CD4-positive, alpha-beta T cell treated with Interleukin-21 for 1 hour (primary cell): ENCODE results near the gene CD55.
"Not testable (repeated sequence)": the region's sequence is repeated elsewhere in the genome, so short reads cannot be mapped to it uniquely, and the experiment has no call there.

Experiments used
- DNase-seq: peaks from one replicate; pipeline ENCODE4 v3.0.0-alpha.2; 2020

The CD55 gene

DNA sequence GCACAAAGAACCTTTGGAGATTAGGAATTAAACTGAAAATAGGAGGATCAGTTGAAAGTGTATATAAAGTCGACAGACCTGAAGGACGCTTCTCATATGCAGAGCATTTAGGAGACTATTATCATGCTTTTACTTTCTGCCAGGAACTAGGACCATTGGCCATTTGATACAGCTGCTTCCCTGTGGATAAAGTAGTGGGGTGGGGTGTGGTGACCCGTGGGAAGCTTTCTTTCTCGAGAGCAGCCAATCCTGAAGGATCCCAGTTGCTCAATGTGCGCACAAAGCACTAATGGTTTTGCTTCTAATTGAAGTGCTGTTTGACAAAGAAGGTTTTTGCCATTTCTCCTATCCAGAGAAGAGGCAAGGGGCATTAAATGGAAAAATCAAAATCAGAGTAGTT, 14.9 kb upstream of the CD55 start:
- no peak for DNase-seq

DNA sequence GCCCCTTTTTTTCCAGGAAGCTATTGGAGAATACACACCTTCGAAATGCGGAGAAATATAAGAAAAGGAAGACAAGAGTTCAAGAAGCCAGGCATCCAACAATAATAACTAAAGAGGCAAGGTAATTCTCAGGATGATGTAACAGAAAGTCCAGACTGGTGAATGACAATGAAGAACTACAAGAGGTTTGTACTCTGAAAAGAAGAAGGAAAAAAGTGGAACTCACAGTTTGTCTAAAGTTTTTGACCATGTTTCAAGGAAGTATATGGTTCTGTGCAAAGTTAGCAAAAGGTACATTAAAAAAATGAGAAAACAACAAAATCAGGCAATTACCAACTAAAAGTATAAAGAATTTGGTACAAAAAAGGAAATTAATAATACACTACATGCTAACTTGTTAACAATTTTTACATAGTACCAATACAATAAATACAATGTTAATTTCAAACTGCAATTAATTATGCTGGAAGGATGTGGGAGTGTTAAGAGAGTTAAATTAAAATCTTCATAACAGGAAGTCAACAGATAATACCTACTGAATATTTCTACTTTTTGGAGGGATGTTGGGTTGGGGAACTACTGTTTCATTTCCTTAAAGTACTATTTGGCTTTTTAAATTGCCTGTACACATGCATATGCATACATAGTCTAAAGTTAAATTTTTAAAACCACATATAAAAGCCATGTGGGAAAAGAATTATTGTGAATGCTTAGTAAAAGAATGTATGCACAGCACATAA, 12.9 kb upstream of the CD55 start:
- DNase-seq = no peak

DNA sequence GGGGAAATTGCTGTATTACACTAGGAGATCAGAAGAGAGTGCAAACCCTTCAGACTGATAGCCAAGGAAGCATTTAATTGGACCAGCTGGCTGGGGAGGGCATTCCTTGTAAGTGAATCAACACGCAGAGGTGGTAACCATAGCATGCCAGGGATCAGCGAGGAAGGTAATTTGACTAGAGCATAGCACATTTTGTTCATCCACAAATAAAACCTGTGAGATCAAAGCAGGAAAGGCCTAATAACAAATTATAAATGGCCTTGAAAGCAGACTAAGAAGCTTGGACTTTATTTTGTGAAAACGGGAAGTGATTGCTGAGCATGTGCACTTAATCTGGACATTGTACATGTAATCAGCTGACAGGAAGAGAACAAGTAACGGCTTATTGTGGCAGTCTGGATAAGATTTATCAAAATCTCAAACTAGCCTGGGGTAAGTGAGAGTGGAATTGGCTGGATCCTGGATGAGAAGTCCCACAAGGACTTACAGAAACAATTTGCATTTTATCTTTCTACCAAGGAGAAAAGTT, 11.7 kb upstream of the CD55 start:
- DNase-seq = no peak

DNA sequence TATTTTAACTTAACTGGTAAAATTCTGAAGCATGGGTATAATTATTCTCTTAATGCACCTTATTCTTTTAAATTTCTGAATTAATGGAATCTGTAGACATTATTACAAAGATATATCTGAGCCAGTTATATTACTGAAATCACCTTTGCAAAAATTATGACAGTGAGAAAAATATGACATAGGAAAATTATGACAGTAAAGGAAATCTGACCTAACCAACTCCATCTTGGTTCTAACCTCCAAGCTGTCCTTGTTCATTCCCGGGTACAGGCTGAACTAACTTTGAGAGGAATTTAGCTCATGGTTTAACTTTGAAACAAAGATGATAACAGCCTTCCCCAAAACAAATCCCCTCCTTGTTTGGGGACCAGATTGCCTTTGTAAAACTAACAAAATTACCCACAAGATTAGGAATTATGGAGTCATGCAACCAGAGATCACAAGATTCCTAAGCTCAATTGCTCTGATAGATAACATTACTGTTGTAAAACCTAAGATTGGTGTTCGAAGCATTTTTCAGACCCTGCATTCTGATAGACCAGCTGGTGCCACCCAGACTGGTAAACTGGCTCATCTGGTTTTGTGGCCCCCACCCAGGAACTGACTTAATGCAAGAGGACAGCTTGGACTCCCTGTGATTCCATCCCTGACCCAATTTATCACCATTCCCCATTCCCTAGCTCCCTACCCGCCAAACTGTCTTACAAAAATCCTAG, 9.4 kb upstream of the CD55 start:
- DNase-seq = no peak

DNA sequence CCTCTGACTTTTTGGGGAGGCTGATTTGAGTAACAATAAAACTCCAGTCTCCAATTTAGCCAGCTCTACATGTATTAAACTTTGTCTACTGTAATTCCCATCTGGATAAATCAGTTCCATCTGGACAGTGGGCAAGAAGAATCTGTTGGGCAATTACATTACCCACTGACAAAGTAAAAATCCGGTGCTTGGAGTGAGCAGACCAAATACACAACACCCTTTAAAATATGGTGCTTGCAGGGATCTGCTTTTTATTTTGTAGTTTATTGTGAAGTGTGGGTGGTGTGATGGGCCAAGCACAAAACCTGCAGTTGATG, 8.9 kb upstream of the CD55 start:
- DNase-seq = no peak

DNA sequence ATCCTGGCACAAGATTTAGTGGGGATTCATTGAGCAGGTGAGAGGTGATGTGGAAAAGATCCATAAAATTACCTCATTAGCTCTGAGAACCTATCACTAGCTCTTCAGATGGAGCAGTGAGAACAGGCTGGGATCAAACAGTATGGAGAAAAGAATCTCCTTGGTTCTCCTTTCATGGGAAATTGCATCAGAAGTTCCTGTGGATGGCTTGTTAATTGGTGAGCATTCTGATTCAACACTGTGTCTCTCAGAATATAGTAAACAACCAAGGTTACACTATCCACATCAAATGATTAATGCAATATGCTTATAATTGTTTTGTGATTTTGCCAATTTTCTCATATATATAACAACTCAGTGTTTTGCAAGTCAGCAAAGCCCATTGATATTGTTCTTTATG, 8.3 kb upstream of the CD55 start:
- DNase-seq = no peak

DNA sequence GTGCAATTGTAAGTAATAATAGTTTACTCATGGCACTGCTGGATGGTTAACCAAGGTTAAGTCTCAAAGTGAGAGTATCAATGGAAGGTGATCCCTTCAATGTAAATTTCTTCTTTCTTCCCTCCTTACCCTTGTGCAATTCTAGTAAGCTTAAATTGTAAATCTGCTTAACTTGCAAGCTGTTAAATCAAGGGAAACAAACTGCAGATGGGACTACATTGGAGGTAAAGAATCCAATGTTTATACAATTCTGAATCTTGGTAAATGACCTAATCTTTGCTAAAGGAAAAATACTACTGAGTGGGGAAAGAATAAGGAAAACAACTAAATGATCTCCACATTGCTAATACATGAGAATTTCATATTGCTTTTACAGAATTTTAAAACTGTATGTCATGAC, 6.7 kb upstream of the CD55 start:
- DNase-seq = no peak

DNA sequence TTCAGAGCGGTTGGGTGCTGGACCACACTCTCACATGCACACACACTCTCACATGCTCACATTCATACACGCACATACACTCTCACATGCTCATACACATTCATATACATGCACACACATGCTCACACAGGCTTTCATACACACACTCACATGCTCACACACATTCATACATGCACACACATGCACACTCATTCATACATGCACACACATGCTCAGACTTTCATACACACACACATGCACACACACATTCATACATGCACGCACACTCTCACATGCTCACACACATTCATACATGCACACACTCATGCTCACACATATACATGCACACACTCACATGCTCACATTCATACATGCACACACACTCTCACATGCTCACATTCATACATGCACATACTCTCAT, 6.0 kb upstream of the CD55 start:
- no peak for DNase-seq

DNA sequence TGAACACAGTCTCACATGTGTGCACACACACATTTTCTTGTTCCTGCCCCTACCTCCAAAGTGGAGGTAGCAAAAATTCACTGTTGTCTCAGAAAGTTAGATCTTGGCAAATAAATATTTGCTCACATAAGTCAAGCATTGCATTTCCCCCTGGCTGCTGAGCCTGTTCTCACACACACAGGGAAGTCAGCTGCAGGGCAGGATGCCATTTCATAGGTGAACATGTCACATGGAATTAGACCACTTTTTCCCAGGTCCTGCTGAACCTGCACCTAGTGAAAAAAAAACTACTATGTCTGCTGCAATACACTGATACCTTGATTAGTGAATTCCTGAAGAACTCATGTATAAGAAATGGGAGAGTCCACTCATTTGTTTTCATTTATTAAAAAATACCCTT, 5.3 kb upstream of the CD55 start:
- no peak for DNase-seq

DNA sequence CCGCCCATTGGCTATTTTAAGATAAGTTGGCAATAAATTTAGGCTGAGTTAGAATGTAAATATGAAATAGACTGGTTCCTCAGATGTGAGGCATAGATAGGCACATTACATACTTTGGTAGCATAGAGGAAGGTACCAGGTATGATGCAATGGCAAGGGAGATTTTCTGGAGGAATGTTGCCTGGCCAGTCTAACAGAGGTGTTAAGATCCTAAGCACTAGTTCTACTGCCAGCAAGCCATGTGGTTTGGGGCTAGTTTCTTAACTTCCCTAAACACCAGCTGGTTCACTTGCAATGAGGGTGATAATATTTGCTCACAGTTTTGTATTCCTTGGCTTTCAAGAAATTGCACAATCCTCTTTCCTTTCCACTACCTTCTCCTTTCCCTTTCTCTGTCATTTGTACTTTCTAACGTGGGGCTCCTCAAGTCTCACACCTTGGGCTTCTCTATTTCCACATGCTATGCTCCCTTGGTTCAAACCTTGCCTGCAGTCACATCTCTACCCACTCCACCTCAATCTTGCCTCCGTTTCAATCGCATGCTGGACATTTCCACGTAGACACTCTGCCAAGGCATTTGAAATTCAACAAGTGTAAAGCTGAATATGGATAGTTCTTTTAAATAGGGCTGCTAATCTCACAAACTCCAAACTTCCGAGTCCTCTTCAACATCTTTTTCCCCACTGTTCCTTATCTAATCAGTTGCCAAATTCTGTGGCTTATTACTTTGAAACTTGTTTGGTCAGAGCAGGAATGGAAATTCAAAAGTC, 4.7 kb upstream of the CD55 start:
- DNase-seq = no peak

DNA sequence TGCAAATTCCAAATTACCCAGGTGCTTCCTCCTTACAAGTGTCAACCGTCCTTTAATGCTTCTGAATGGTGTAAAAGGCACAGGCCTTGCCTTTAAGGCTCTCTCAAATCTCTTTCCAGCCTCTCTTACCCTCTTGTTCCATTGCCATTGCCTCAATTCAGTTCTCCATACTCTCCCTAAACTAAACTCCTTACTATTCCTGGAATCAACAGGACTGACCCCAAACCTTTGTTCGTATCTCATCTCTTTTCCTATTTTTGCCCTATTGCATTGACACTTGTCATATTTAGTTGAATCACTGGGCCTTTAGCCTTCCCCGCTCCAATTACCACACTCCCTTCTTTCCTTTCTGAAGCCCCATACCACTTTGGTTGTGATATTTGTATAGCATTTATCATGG, 3.9 kb upstream of the CD55 start:
- no peak for DNase-seq

DNA sequence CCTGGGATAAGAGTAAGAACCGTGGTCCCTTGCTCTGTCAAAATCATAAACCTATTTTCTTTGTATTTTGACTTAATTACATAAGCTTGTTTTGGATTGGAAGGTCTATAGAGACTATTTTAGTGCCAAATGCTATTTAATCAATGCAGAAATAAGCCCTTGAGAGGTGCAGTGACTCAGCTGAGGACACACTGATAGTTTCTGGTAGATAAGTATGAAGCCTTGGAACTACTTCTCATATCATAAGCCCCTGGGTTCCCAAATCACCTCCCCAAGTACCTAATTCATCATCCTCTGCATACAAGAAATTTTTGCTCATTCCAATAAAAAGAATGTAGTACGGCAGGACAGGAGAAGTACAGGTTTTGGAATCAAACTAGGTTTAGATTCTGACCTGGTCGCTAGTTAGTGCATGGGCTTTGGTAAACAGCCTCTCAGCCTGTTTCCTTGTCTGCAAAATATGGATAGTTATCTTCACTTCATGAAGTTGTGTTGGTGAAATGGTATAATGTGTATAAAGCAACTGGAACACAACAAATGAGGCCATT, 3.3 kb upstream of the CD55 start:
- DNase-seq = no peak

DNA sequence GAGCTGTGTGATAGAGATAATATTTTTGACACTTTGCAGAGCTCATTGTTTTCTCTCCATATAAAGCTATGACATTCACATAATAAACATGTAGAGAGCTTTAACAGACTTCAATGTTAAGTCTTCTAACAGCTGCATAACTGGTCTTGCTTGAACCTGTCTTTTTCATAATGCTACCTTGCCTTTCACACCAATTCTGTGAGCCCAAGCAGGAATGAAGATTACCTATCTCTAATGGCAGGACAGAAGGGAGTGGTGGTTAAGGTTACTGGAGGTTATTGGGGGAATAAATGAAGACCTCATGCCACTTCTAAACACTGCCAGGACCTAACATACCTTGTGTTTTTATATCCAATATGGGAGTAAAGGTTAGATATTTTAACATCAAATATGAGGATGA, 2.3 kb upstream of the CD55 start:
- no peak for DNase-seq

DNA sequence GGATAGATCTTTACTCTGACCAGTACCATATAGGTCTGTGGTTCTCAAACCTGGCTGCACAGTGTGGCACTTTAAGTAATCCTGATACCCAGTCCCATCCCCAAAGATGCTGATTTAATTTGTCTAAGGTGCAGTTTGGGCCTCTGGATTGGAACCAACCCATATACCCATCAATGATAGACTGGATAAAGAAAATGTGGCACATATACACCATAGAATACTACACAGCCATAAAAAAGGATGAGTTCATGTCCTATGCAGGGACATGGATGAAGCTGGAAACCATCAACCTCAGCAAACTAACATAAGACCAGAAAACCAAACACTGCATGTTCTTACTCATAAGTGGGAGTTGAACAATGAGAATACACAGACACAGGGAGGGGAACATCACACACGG, 1.4 kb upstream of the CD55 start:
- DNase-seq = not testable (repeated sequence)

DNA sequence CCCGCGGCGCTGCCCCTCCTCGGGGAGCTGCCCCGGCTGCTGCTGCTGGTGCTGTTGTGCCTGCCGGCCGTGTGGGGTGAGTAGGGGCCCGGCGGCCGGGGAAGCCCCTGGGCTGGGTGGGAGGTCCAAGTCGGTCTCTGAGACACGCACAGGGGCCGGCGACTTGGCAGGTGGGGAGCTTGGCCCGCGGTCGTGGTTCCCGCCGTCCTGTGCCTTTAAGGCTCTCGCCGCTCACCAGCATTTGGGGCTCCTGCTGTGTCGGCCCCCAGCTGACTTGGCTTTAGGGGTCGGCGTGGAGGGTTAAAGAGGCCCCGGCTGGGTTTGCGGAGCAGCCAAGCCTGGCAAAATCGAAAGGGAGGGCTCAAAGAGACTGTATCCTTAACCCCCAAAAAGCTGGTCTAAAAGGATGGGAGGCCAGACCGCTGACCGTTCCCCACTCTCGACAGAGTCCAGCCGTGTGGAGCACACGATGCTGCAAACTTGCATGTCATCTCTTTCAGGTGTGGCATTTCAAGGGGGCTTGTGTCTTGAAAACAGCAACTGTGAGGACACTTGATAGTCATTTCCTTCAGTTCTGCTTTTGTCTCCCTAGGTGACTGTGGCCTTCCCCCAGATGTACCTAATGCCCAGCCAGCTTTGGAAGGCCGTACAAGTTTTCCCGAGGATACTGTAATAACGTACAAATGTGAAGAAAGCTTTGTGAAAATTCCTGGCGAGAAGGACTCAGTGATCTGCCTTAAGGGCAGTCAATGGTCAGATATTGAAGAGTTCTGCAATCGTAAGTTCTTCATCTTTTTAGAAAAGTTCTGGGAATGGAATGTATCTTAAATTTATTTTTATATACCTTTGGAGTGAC, 540 bp downstream of the CD55 start:
- peak; percentile 25 for DNase-seq

DNA sequence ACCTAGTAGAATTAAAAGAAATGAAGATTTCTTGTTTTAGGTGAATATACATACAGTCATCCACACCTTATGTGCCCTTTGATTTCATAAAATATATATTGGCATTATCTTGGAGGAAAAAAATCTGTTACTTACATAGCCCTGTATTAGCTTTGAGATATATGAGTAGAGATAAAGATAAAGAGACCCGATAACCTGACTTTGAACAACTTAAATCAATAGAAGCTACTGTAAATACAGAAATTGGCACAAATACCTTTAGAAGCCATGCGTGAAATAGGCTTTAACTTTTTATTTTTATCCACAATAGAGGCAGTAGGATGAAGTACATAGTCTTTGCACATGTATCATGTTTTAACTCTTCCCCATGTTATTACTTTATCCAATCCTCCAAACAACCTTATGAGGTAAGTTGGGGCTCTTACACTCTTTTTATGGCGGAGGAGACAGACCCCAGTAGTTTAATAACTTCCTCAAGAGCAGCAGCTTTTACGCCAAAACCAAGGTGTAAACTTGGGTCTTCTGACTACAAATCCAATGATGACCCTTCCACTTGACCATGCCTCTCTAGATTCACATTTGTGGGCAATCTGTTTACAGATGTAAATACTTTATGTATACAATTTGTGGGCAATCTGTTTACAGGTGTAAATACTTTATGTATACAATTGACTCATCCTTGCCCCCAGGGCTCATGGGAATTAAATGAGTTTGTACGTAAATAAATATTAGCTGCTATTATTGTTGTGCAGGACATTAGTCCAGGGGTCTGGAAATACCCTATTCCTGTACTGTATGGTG, 2.1 kb downstream of the CD55 start:
- no peak for DNase-seq

DNA sequence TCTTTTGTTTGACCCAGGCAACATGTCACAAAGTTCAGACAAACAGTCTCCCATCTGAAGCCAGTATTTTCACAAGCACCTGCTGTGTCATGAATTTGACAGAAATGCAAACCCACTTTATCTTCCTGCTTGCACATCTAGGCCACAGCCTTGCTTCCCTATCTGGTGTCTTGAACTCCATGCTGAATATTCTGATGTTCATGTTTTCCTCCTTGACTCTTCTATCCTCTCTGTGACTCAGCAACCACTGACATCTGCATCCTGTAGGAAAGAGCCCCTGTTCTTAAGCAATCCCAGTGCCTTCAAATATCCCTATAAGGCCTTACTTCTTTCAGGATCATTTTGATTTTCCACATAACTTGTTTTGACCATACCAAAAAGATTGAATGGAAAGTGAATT, 6.5 kb downstream of the CD55 start:
- no peak for DNase-seq

DNA sequence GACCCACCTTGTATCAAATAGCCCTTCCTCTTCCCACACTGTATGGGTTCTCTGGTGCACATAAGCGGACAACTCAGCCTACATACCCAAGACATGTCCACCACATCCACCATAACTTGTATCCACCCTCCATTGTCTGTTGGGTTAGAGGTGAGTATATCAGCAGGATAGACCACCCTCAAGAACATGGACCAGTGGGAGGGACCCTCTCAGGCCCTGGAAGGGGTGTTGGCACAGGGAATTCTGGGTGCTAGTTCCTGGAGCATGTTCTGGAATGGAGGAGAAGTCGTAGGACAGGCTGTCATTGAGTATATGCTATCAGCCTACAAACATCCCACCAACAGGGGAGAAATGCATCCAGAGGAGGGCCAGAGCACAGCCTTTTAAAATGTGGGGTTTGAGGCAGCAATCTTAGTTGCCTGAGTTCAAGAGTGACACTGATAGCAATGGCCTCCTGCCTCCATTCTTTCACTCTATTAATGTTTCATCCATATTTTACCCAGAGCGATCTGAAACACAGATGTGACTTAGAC, 7.5 kb downstream of the CD55 start:
- DNase-seq = no peak

DNA sequence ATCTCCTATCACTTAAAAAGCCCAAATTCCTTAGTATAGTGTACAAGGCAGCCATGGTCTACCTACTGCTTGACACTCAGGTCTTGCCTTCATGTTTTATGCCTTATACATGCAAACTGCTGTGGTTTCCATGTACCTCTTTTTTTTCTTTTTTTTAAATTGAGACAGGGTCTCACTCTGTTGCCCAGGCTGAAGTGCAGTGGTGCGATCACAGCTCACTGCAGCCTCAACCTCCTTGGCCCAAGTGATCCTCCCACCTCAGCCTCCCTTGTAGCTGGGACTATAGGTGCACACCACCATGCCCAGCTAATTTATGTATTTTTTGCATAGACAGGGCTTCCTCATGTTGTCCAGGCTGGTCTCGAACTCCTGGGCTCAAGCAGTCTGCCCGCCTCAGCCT, 8.0 kb downstream of the CD55 start:
- no peak for DNase-seq

DNA sequence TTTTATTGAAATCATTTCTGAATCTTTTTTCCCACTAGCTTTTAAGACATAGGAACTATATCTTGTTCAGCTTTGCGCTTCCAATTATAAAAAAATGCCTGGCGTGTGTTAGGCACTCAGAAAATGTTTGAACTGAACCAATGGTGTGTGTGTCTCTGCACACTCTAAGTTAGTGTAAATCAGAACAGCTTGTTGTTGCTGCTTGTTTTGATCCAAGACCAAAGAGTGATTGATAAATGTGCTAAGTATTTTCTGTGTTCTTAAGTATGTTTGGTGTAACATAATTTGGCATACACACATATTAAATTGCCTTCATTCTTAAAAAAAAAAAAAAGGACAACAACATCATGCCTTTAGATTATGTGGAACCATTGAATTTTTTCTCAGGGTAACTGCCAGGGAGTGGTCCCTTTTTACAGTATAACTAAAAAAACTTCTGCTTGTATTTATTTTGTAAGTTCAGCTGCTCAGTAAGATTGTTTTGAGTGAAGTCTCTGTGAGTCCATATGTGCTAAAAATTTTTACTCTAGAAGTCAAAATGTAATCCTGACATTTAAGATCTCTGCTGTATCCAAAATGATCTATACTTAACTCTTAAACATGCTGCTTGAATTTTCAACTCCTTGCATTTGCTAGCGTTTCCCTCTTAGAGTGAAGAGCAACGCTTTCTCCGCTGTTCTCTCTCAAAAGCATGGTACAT, 8.7 kb downstream of the CD55 start:
- DNase-seq = no peak
